A549 treated with AZD9567 at 1 μM for 4 hours (cell line): ENCODE results near the gene MED28. TPM values are rescaled to one million over a fixed set of nuclear protein-coding genes. Genes with fewer than 3 reads are reported as not detected.

Source experiments
- total RNA-seq: library from RNA; stranded (reverse); fragments of 200-300 nt; extraction: Qiagen RNA extraction; gene quantifications from 5 replicates; pipeline ENCODE4 v1.2.3, GENCODE V29; 2022; ENCODE audit not compliant: insufficient read depth

The MED28 gene, protein sequence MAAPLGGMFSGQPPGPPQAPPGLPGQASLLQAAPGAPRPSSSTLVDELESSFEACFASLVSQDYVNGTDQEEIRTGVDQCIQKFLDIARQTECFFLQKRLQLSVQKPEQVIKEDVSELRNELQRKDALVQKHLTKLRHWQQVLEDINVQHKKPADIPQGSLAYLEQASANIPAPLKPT
- total RNA-seq, result 26.4 to 39.3 TPM (median 30.8 TPM) in 5 replicates

DNA sequence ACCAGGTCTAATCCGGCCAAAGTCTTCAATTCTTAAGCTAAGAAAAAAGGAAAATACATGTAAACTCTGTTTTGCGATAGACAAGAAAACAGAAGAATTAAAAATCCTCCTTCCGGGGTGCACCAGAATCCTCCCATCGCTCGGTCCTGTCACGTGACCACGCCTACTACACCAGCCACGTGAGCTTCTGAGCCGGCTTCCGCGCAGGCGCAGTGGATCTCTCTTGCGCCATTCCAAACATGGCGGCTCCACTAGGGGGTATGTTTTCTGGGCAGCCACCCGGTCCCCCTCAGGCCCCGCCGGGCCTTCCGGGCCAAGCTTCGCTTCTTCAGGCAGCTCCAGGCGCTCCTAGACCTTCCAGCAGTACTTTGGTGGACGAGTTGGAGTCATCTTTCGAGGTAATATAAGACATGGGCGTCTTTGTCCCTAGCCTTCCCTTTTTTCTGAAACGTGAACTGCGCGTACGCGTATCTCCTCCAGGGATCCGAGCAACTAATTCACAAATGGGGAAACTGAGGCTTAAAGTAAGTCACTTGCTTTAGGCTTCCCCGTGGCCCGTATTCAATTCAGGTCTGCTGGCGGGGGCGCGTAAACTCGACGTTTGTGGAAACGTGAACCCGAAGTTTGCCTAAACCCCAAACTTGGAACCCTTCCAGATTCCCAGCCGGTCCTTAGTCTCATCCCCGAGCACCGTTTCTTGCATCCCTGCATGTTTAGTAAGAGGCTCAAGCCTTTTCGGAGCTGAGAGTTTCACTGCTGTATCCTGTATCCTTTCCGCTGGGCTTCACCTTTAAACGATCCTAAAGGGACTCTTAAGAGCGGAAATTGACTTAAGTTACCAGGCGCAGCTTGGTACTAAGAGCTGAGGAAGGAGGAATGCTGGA, at the start of gene MED28:
Gene MED28 (plus strand): TSS at position 226 of the 884 bp plus-strand sequence. CDS start 14 bp downstream, at position 240.

DNA sequence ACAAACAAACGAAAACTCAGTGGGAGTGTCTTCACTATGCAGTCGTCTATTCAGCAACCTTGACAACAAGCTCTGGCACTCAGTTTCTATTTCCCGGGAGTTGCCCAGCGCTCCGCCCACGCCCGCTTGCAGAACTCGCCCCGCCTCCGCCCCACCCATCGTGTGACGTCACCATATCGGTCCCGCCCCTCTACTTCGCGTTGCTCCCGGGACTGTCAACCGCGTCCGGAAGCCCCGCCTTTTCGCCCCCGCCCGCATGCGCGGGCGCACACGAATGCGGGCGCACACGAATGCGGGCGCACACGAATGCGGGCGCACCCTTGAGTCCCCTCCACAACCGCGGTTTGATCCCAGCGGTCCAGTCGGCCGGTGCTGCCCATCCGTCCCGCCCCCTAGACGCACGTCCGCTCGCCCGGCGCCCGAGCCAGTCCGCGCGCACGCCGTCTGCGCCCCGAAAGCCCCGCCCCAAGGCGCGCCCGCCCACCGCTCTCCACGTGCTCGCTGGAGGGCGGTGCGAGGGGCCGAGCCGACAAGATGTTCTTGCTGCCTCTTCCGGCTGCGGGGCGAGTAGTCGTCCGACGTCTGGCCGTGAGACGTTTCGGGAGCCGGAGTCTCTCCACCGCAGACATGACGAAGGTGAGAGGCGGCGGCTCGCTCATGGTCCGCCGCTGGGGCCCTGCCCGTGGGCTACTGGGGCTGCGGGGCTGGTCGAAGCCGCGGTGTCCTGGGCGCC, 37.3 kb upstream of the MED28 start, which contains the start of gene LAP3:
Gene LAP3 (plus strand): TSS at position 267 of the 733 bp plus-strand sequence. CDS start 268 bp downstream, at position 535.

Other genes with a start within 250 kb of the MED28 start
- 48.2 to 65.6 TPM (median 52.9 TPM) in 5 replicates for gene QDPR, start 102.6 kb upstream of the MED28 start, total RNA-seq
- gene CLRN2, start 99.5 kb upstream of the MED28 start, total RNA-seq, result not detected in 5 replicates
- gene LAP3, start 37.4 kb upstream of the MED28 start, total RNA-seq, result 34.1 to 47.1 TPM (median 35.7 TPM) in 5 replicates
- 0.01 to 0.02 TPM (median 0.02 TPM) in 4 of 5 replicates, not detected in the other for gene FAM184B, start 167.0 kb downstream of the MED28 start, total RNA-seq
- 3.3 to 7.2 TPM (median 5.5 TPM) in 5 replicates for gene DCAF16, start 196.1 kb downstream of the MED28 start, total RNA-seq
- gene NCAPG, start 196.3 kb downstream of the MED28 start, total RNA-seq, result 24.8 to 35.8 TPM (median 27.7 TPM) in 5 replicates